NB4 (cell line): Measurements from ENCODE around the gene BCL7A.

Source experiments
- MAX ChIP-seq: IDR thresholded peaks from 2 replicates; pipeline ENCODE4 v1.6.1; 2011; ENCODE audit warnings: low read depth, low read length
- MYC ChIP-seq: IDR thresholded peaks from 2 replicates; pipeline ENCODE4 v1.6.1; 2011; ENCODE audit warnings: low read depth, low read length
- POLR2A ChIP-seq: IDR thresholded peaks from 2 replicates; pipeline ENCODE4 v1.6.1; 2011; ENCODE audit warnings: mild to moderate bottlenecking; ENCODE audit not compliant: insufficient read length; ENCODE audit errors: extremely low read depth
- TF ChIP-seq, protein P1 (sequence below): IDR thresholded peaks from one replicate; pipeline ENCODE4 v1.5.1; 2012; ENCODE audit warnings: low read depth, low read length

GRCh38 chr12:122022393-122023338 lies 982 bp downstream of the BCL7A start:
- TF ChIP-seq, protein P1, sequence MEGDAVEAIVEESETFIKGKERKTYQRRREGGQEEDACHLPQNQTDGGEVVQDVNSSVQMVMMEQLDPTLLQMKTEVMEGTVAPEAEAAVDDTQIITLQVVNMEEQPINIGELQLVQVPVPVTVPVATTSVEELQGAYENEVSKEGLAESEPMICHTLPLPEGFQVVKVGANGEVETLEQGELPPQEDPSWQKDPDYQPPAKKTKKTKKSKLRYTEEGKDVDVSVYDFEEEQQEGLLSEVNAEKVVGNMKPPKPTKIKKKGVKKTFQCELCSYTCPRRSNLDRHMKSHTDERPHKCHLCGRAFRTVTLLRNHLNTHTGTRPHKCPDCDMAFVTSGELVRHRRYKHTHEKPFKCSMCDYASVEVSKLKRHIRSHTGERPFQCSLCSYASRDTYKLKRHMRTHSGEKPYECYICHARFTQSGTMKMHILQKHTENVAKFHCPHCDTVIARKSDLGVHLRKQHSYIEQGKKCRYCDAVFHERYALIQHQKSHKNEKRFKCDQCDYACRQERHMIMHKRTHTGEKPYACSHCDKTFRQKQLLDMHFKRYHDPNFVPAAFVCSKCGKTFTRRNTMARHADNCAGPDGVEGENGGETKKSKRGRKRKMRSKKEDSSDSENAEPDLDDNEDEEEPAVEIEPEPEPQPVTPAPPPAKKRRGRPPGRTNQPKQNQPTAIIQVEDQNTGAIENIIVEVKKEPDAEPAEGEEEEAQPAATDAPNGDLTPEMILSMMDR = no peak
- TF ChIP-seq POLR2A (no peak), MAX (no peak), MYC (no peak)
